ENCODE data around the gene SLC35C1. TPM values are rescaled to one million over a fixed set of nuclear protein-coding genes. Genes with fewer than 3 reads are reported as not detected.

Gene SLC35C1
- total RNA-seq, 4 donors from 2014 or later: 11.2 to 15.8 (median 14.0) TPM

- no peaks in the 10 kb centered on the region for H3K27me3 ChIP-seq
Observed at GRCh38 chr11:45843158-45843924, 38.4 kb downstream of the SLC35C1 start.

GRCh38 chr11:45844822-45845578 lies 40.1 kb downstream of the SLC35C1 start:
- no peak for DNase-seq
- peaks cover 17 to 30% of the 10 kb centered on the region in 2 donors for H3K4me1 ChIP-seq
- H3K27ac ChIP-seq: no peak overlapping the region
- H3K27me3 ChIP-seq: no peaks in the 10 kb centered on the region
- H3K4me3 ChIP-seq (replicated peaks in 1 of 3): no peak overlapping the region
- TF ChIP-seq POLR2A (IDR thresholded peaks at IDR 0.05) (no peak), CTCF (IDR thresholded peaks at IDR 0.05) (no peak)
- intact Hi-C loops (cut with DNase I): no loop called here
- H3K9me3 ChIP-seq: no peaks in the 10 kb centered on the region
- 79 to 91% methylated on average over 3 of the region's 3 CpGs for WGBS, 2 donors
- no peaks in the 10 kb centered on the region for H3K36me3 ChIP-seq

More at GRCh38 chr11:45843158-45843924, 38.4 kb downstream of the SLC35C1 start:
- Histone ChIP-seq H3K4me3 (replicated peaks in 1 of 3) (no peak overlapping the region), H3K36me3 (no peaks in the 10 kb centered on the region), H3K4me1 (peaks cover 5 to 14% of the 10 kb centered on the region in 2 donors), H3K27ac (peak overlapping the region; percentile 20 to 72 (median 60)), H3K9me3 (no peaks in the 10 kb centered on the region)
- WGBS, 2 donors: 18 to 19% methylated on average over 20 to 22 of the region's 22 CpGs
- peak; percentile 76 to 97 (median 94) for TF ChIP-seq CTCF (IDR thresholded peaks at IDR 0.05)
- peak in 1 of 2 donors; percentile 53 for TF ChIP-seq POLR2A (IDR thresholded peaks at IDR 0.05)
- intact Hi-C loops (cut with DNase I): no loop called here
- DNase-seq: peak; percentile 94 to 96

- no peak overlapping the region for H3K4me3 ChIP-seq (replicated peaks in 1 of 3)
- WGBS, 2 donors: 80 to 85% methylated on average over 4 of the region's 4 CpGs
- DNase-seq: no peak
- no peak for TF ChIP-seq CTCF (IDR thresholded peaks at IDR 0.05)
- no peak for TF ChIP-seq POLR2A (IDR thresholded peaks at IDR 0.05)
- no peaks in the 10 kb centered on the region for H3K27me3 ChIP-seq
- no peaks in the 10 kb centered on the region for H3K36me3 ChIP-seq
- H3K4me1 ChIP-seq: peaks cover 21 to 43% of the 10 kb centered on the region in 2 donors
- intact Hi-C loops (cut with DNase I): no loop called here
- peak overlapping the region; percentile 46 to 98 (median 89) for H3K27ac ChIP-seq
- H3K9me3 ChIP-seq: no peaks in the 10 kb centered on the region
Observed at GRCh38 chr11:45846174-45846675, 41.3 kb downstream of the SLC35C1 start.

- peak; percentile 99 for DNase-seq
- intact Hi-C loops (cut with DNase I): no loop called here
- H3K36me3 ChIP-seq: no peaks in the 10 kb centered on the region
- 2% methylated on average over 10 to 11 of the region's 75 CpGs for WGBS, 2 donors
- TF ChIP-seq POLR2A (IDR thresholded peaks at IDR 0.05): peak; percentile 94 to 98
- peak in 1 of 6 experiments; percentile 20 for TF ChIP-seq CTCF (IDR thresholded peaks at IDR 0.05)
- H3K27me3 ChIP-seq: no peaks in the 10 kb centered on the region
- H3K27ac ChIP-seq: peak within 1 kb of the TSS; percentile 90 to 98 (median 91)
- H3K9me3 ChIP-seq: no peaks in the 10 kb centered on the region
- H3K4me3 ChIP-seq (replicated peaks in 1 of 3): peak within 1 kb of the TSS; percentile 74 to 98 (median 92)
- peaks cover 31 to 53% of the 10 kb centered on the region in 2 donors for H3K4me1 ChIP-seq
Observed at GRCh38 chr11:45846974-45847910, 42.3 kb downstream of the SLC35C1 start, which contains the start of gene CRY2. CRY2 (plus strand) TSS chr11:45847475; CDS start chr11:45847491, 16 bp downstream.
